PFSK-1 (cell line): ENCODE results near the gene LOXL1.

Experiments used
- FOXP2 ChIP-seq: optimal IDR thresholded peaks from 2 replicates; pipeline ENCODE3; 2011; ENCODE audit warnings: borderline replicate concordance, control low read depth, inconsistent platforms; ENCODE audit not compliant: insufficient read depth; ENCODE audit errors: extremely low read length, extremely low read depth
- POLR2AphosphoS5 ChIP-seq: IDR thresholded peaks from 2 replicates; pipeline ENCODE4 v1.6.1; 2012; ENCODE audit warnings: low read depth, mild to moderate bottlenecking, control low read depth, low read length, moderate library complexity
- SIN3A ChIP-seq: IDR thresholded peaks from 2 replicates; pipeline ENCODE4 v1.6.1; 2012; ENCODE audit warnings: mild to moderate bottlenecking, low read length, moderate library complexity, borderline replicate concordance; ENCODE audit not compliant: insufficient read depth
- TAF1 ChIP-seq: IDR thresholded peaks from 2 replicates; pipeline ENCODE4 v1.6.1; 2012; ENCODE audit warnings: low read length, control low read depth, borderline replicate concordance; ENCODE audit not compliant: insufficient read depth
- TF ChIP-seq, protein P1 (sequence below), 2 experiments: IDR thresholded peaks; 2 replicates each; pipeline versions ENCODE4 v1.6.1 to v1.8.0; 2011 to 2012; ENCODE audit warnings: low read depth in 2 of 2, low read length in 2 of 2, control low read depth in 1 of 2, inconsistent platforms in 1 of 2, mild to moderate bottlenecking in 1 of 2, moderate library complexity in 1 of 2; ENCODE audit not compliant: insufficient read depth in 1 of 2

Gene LOXL1

GRCh38 chr15:73989001-73989798 lies 62.9 kb downstream of the LOXL1 start:
- TF ChIP-seq, protein P1, sequence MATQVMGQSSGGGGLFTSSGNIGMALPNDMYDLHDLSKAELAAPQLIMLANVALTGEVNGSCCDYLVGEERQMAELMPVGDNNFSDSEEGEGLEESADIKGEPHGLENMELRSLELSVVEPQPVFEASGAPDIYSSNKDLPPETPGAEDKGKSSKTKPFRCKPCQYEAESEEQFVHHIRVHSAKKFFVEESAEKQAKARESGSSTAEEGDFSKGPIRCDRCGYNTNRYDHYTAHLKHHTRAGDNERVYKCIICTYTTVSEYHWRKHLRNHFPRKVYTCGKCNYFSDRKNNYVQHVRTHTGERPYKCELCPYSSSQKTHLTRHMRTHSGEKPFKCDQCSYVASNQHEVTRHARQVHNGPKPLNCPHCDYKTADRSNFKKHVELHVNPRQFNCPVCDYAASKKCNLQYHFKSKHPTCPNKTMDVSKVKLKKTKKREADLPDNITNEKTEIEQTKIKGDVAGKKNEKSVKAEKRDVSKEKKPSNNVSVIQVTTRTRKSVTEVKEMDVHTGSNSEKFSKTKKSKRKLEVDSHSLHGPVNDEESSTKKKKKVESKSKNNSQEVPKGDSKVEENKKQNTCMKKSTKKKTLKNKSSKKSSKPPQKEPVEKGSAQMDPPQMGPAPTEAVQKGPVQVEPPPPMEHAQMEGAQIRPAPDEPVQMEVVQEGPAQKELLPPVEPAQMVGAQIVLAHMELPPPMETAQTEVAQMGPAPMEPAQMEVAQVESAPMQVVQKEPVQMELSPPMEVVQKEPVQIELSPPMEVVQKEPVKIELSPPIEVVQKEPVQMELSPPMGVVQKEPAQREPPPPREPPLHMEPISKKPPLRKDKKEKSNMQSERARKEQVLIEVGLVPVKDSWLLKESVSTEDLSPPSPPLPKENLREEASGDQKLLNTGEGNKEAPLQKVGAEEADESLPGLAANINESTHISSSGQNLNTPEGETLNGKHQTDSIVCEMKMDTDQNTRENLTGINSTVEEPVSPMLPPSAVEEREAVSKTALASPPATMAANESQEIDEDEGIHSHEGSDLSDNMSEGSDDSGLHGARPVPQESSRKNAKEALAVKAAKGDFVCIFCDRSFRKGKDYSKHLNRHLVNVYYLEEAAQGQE (IDR thresholded peaks at IDR 0.05; ENCODE audit: insufficient read depth in 1 of 2, low read depth in 2 of 2, low read length in 2 of 2), result no peak
- no peak for TF ChIP-seq SIN3A
- TF ChIP-seq FOXP2, result no peak
- no peak for TF ChIP-seq TAF1
- TF ChIP-seq POLR2AphosphoS5, result no peak

DNA sequence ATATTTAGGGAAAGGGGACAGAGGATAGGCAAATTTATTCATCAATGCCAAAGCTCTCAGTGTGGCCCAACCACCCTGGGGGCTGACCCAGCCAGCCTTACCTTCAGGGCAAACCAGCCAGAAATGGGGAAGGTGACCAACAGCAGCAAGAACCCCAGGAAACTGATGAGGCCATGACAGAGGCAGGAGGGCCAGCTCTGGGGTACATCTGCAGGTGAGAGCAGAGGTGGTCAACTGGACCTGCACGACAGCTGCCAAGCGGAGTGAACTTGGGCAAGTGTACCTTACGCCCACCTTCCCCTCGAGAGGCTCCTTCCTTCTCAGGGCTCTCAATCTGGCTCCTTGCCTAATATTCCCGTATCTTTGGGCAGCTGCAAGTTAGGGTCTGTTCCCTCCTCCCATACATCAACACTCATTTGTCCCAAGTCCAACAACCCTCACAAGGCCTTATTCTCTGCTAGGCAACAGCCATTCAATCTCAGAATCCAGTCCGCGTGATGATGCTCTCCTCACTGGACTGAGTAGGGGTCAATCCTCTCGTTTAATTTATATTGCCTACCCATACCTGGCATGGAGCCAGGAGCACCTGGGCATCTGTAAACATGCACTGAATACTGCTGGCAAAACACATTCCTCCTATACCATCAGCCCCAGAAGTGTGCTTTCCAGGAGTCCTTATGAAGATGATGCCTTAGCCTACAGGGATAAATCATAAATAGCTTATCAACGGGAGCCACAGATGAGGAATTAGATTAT lies 64.2 kb downstream of the LOXL1 start:
- TF ChIP-seq SIN3A (no peak), TAF1 (no peak), FOXP2 (no peak), POLR2AphosphoS5 (no peak)
- TF ChIP-seq, protein P1 (IDR thresholded peaks at IDR 0.05; ENCODE audit: insufficient read depth in 1 of 2, low read depth in 2 of 2, low read length in 2 of 2), result no peak

- TF ChIP-seq, protein P1 (IDR thresholded peaks at IDR 0.05; ENCODE audit: insufficient read depth in 1 of 2, low read depth in 2 of 2, low read length in 2 of 2), result peak in 1 of 2 experiments; percentile 29; a peak in 1 of 4 replicates
- TF ChIP-seq SIN3A (peak; percentile 26; the same call in 1 of the 2 replicates), FOXP2 (no peak), POLR2AphosphoS5 (0 out of 2 replicates have a peak, but pooled peaks have one; percentile 38), TAF1 (no peak)
These were observed 65.0 kb downstream of the LOXL1 start for GRCh38 chr15:73991260-73991659.

DNA sequence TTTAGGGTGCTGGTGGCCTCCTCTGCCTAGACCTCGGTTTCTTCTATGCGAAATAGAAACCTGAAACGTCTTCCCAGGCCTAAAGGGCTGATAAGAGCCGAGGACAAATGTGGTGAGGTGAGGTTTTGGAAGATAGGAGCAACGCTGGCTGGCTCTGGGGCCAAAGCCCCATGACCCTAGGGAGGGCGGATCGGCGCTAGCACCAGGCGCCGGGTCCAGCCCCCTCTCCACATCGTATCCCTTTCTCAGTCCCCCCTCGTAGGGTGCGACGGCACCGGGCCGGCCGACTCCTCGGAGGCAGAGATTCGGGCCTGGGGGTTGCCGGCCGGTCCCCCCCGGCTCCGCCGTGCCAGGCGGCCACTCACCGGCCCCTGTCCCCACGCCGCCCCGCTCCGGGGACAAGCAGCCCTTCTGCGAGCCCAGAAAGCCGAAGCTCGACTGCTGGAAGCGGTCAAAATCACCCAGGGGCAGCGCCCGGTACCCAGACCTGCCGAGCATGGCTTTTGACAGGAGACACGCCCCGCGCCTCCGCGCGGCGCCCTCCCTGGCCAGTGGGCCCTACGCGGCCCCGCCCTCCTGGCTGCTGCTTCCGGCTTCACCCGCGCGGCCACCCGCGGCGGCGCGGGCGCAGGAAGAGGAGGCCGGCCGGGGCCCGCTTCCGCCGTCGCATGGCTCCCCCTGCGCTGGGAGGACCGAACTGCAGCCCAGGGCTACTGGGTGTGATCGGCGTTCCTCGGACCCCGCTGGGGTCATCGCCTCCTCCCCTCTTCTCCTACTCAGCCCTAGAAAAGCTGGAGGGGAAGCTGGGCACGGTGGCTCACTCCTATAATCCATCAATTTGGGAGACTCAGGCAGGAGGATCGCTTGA lies 65.7 kb downstream of the LOXL1 start, which contains the start of gene STOML1:
TSS of gene STOML1 (minus strand) at position 570 of the 868 bp plus-strand sequence. CDS start at position 498, 72 bp downstream.
- no peak; the same call in 1 of the 2 replicates for TF ChIP-seq TAF1
- TF ChIP-seq, protein P1 (IDR thresholded peaks at IDR 0.05; ENCODE audit: insufficient read depth in 1 of 2, low read depth in 2 of 2, low read length in 2 of 2), result peak in 1 of 2 experiments; percentile 26; a peak in 1 of 4 replicates
- 0 out of 2 replicates have a peak, but pooled peaks have one; percentile 23 for TF ChIP-seq POLR2AphosphoS5
- TF ChIP-seq SIN3A, result peak; percentile 76
- TF ChIP-seq FOXP2, result peak; percentile 85
